ENCODE results near the gene EIF2B2. TPM values are rescaled to one million over a fixed set of nuclear protein-coding genes. Genes with fewer than 3 reads are reported as not detected.

EIF2B2 gene
- total and polyA plus RNA-seq, 2 donors: 16.0 to 44.8 TPM

- no peak for DNase-seq (ENCODE audit: extremely low spot score)
- 56% methylated on average over 12 of the region's 12 CpGs for WGBS
- Histone ChIP-seq H3K4me1 (ENCODE audit: insufficient read depth) (no peaks in the 10 kb centered on the region), H3K4me3 (ENCODE audit: low read depth, low read length) (no peak overlapping the region), H3K27ac (ENCODE audit: low read depth) (no peak overlapping the region), H3K36me3 (ENCODE audit: insufficient read depth) (no peaks in the 10 kb centered on the region)
These were observed 39.5 kb upstream of the EIF2B2 start for GRCh38 chr14:74963178-74963704.

- H3K27ac ChIP-seq (ENCODE audit: low read depth): no peak overlapping the region
- 44% methylated on average over 9 of the region's 9 CpGs for WGBS
- H3K4me3 ChIP-seq (ENCODE audit: low read depth, low read length): no peak overlapping the region
- DNase-seq (ENCODE audit: extremely low spot score): no peak
- no peaks in the 10 kb centered on the region for H3K4me1 ChIP-seq (ENCODE audit: insufficient read depth)
- H3K36me3 ChIP-seq (ENCODE audit: insufficient read depth): no peaks in the 10 kb centered on the region
These were observed 38.9 kb upstream of the EIF2B2 start for GRCh38 chr14:74963705-74964271.

DNA sequence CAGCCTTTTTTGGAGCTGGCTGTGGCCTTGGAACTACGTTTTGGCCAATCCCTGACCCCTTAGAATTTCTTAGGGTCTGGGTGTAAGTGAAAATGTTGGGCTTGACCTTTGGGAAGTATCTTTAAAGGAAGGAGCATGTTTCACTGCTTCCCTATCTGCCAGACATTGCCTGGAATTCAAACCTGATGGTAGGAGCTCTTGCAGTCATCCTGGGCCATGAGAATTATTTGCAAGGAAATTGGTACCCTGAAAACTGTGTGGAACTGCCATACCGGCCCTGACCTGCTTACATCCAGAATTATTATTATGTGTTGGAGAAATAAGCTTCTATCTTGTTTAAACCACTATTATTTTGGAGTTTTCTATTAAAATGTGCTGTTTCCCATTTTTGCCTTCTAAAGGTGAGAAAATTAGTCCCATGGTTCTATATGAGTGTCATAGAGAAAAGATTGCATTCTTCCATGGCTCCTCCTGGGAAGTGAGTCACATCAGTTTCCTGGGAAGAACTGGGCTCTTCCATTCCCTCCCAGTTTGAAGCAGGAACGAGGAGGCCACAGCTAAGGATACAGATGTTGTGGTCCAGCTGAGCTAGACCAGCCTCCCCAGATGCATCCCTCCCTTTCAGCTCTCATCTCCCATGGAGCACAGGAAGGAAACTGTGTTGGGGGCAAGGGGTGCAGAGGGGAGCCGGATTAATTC, 37.8 kb upstream of the EIF2B2 start:
- no peak overlapping the region for H3K4me3 ChIP-seq (ENCODE audit: low read depth, low read length)
- no peaks in the 10 kb centered on the region for H3K4me1 ChIP-seq (ENCODE audit: insufficient read depth)
- H3K36me3 ChIP-seq (ENCODE audit: insufficient read depth): no peaks in the 10 kb centered on the region
- DNase-seq (ENCODE audit: extremely low spot score): no peak
- no peak overlapping the region for H3K27ac ChIP-seq (ENCODE audit: low read depth)
- WGBS: 59% methylated on average over 4 of the region's 4 CpGs

DNA sequence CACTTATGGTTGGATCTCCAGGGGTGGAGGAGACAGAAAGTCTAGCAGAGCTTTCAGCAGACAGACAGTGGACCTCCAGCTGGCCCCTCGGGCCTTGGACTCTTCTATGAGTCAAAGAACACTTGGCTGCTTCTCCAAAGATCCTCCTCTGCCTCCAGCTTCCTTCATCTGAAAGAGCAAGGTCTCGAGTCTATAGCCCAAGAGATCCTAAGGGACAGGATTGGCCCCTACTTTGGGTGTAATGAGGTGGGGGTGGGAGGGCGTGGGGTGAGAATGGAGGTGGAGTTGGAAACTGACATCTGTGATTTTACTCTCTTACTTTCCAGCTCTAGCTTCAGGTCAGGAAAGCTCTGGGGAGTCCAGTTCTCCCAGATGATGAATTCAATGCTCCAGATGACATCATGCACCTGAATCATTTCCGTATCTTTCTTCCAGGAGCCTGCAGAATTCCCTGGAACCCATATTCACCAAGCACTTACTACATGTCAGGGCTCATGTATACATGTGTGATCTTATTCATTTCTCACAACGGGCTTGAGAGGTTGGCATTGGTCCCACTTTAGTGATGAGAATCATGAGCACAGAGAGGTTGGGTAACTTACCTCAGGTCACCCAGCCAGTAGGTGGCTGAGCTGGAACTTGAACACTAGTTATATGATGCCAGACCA, 37.1 kb upstream of the EIF2B2 start:
- no peak overlapping the region for H3K4me3 ChIP-seq (ENCODE audit: low read depth, low read length)
- DNase-seq (ENCODE audit: extremely low spot score): no peak
- WGBS: 72% methylated on average over 5 of the region's 5 CpGs
- no peaks in the 10 kb centered on the region for H3K4me1 ChIP-seq (ENCODE audit: insufficient read depth)
- H3K27ac ChIP-seq (ENCODE audit: low read depth): no peak overlapping the region
- H3K36me3 ChIP-seq (ENCODE audit: insufficient read depth): no peaks in the 10 kb centered on the region

GRCh38 chr14:74968811-74969210, 33.9 kb upstream of the EIF2B2 start:
- DNase-seq (ENCODE audit: extremely low spot score): no peak
- Histone ChIP-seq H3K4me3 (ENCODE audit: low read depth, low read length) (no peak overlapping the region), H3K4me1 (ENCODE audit: insufficient read depth) (no peaks in the 10 kb centered on the region), H3K36me3 (ENCODE audit: insufficient read depth) (no peaks in the 10 kb centered on the region), H3K27ac (ENCODE audit: low read depth) (no peak overlapping the region)
- WGBS: 37% methylated on average over 1 of the region's 1 CpG

DNA sequence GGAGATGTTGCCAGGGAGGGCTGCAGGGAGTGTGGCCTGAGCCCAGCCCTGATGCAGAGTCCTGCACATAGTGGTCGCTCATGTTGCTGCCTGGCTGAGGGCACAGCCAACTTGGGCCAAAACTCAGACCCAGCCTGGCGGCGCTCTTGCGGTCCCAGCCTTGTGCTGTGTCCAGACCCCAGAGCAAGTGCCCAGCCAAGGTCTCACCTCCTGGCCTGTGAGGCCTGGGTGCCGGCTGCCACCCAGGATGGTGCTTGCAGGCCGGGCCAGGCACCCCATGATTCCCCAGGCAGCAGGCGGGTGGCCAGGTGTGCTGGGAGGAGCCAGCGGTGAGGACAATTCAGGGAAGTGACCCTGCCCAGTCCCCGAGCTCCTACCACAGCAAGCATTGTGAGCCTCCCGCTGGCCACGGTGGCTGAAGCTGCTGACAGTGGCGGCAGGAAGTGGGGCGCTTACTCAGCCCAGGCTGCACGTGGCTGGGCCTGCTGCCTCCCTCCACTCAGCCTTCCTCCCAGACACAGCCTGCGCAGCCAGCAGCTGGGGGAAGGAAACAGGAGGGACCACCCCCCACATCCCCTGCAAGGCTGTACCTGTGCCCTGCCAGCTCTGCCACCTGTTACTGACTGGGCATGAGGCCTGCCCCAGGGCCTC, 29.6 kb upstream of the EIF2B2 start:
- Histone ChIP-seq H3K4me3 (ENCODE audit: low read depth, low read length) (no peak overlapping the region), H3K4me1 (ENCODE audit: insufficient read depth) (no peaks in the 10 kb centered on the region), H3K36me3 (ENCODE audit: insufficient read depth) (no peaks in the 10 kb centered on the region), H3K27ac (ENCODE audit: low read depth) (no peak overlapping the region)
- 75% methylated on average over 15 of the region's 15 CpGs for WGBS
- no peak for DNase-seq (ENCODE audit: extremely low spot score)

GRCh38 chr14:74973905-74974363, 28.8 kb upstream of the EIF2B2 start:
- WGBS: 92% methylated on average over 5 of the region's 5 CpGs
- no peaks in the 10 kb centered on the region for H3K36me3 ChIP-seq (ENCODE audit: insufficient read depth)
- H3K4me3 ChIP-seq (ENCODE audit: low read depth, low read length): no peak overlapping the region
- no peak overlapping the region for H3K27ac ChIP-seq (ENCODE audit: low read depth)
- DNase-seq (ENCODE audit: extremely low spot score): no peak
- H3K4me1 ChIP-seq (ENCODE audit: insufficient read depth): no peaks in the 10 kb centered on the region

- no peak for DNase-seq (ENCODE audit: extremely low spot score)
- no peak overlapping the region for H3K4me3 ChIP-seq (ENCODE audit: low read depth, low read length)
- H3K36me3 ChIP-seq (ENCODE audit: insufficient read depth): no peaks in the 10 kb centered on the region
- 63% methylated on average over 15 of the region's 15 CpGs for WGBS
- no peaks in the 10 kb centered on the region for H3K4me1 ChIP-seq (ENCODE audit: insufficient read depth)
- H3K27ac ChIP-seq (ENCODE audit: low read depth): no peak overlapping the region
These were observed 28.2 kb upstream of the EIF2B2 start for GRCh38 chr14:74974364-74975058.

- WGBS: 50% methylated on average over 12 of the region's 12 CpGs
- Histone ChIP-seq H3K36me3 (ENCODE audit: insufficient read depth) (no peaks in the 10 kb centered on the region), H3K4me3 (ENCODE audit: low read depth, low read length) (no peak overlapping the region), H3K4me1 (ENCODE audit: insufficient read depth) (no peaks in the 10 kb centered on the region), H3K27ac (ENCODE audit: low read depth) (no peak overlapping the region)
- DNase-seq (ENCODE audit: extremely low spot score): no peak
These were observed 27.5 kb upstream of the EIF2B2 start for GRCh38 chr14:74975059-74975810.

GRCh38 chr14:74976264-74977113, 26.2 kb upstream of the EIF2B2 start:
- WGBS: 84% methylated on average over 11 of the region's 11 CpGs
- DNase-seq (ENCODE audit: extremely low spot score): no peak
- H3K36me3 ChIP-seq (ENCODE audit: insufficient read depth): no peaks in the 10 kb centered on the region
- no peak overlapping the region for H3K27ac ChIP-seq (ENCODE audit: low read depth)
- no peak overlapping the region for H3K4me3 ChIP-seq (ENCODE audit: low read depth, low read length)
- H3K4me1 ChIP-seq (ENCODE audit: insufficient read depth): no peaks in the 10 kb centered on the region

- no peak for DNase-seq (ENCODE audit: extremely low spot score)
- WGBS: 79% methylated on average over 12 of the region's 12 CpGs
- H3K36me3 ChIP-seq (ENCODE audit: insufficient read depth): no peaks in the 10 kb centered on the region
- H3K4me1 ChIP-seq (ENCODE audit: insufficient read depth): no peaks in the 10 kb centered on the region
- no peak overlapping the region for H3K27ac ChIP-seq (ENCODE audit: low read depth)
- H3K4me3 ChIP-seq (ENCODE audit: low read depth, low read length): no peak overlapping the region
These were observed 25.4 kb upstream of the EIF2B2 start for GRCh38 chr14:74977164-74977900.

Data from urinary bladder (tissue), 4 donors.